Measurements from ENCODE around the gene PAPPA.

DNA sequence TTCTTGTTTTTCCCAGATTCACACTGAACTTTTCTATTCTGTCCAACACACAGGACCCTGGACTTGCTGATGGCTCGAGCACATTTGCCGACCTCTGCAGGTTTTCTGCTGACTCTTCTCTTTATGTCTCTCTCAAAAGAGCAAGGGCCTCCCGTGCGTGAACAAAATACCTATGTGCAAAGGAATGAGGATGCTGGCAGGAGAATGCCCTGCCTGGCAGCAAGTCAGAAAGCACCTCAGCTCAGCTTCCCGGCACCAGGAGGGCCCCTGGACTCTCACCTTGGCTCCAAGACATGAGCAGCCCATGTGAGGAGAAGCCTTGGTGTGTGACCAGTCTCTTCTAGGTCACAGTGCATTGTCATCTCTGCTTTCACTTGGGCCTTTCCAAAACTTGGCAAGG lies 36.1 kb downstream of the PAPPA start:
- TF ChIP-seq, protein P1, sequence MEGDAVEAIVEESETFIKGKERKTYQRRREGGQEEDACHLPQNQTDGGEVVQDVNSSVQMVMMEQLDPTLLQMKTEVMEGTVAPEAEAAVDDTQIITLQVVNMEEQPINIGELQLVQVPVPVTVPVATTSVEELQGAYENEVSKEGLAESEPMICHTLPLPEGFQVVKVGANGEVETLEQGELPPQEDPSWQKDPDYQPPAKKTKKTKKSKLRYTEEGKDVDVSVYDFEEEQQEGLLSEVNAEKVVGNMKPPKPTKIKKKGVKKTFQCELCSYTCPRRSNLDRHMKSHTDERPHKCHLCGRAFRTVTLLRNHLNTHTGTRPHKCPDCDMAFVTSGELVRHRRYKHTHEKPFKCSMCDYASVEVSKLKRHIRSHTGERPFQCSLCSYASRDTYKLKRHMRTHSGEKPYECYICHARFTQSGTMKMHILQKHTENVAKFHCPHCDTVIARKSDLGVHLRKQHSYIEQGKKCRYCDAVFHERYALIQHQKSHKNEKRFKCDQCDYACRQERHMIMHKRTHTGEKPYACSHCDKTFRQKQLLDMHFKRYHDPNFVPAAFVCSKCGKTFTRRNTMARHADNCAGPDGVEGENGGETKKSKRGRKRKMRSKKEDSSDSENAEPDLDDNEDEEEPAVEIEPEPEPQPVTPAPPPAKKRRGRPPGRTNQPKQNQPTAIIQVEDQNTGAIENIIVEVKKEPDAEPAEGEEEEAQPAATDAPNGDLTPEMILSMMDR (IDR thresholded peaks at IDR 0.05), result no peak
- no peak for TF ChIP-seq POLR2A (IDR thresholded peaks at IDR 0.05)
